NB4 (cell line): ENCODE results near the gene GALNS.

Source experiments
- DNase-seq: peaks from one replicate; pipeline ENCODE4 v3.0.0; 2010; ENCODE audit warnings: low read depth
- H3K4me3 ChIP-seq: one replicate; pipeline ENCODE4 v1.5.1; 2011; ENCODE audit warnings: mild to moderate bottlenecking, low read depth, low read length, moderate library complexity
- MYC ChIP-seq: IDR thresholded peaks from 2 replicates; pipeline ENCODE4 v1.6.1; 2011; ENCODE audit warnings: low read depth, low read length
- POLR2A ChIP-seq: IDR thresholded peaks from 2 replicates; pipeline ENCODE4 v1.6.1; 2011; ENCODE audit warnings: mild to moderate bottlenecking; ENCODE audit not compliant: insufficient read length; ENCODE audit errors: extremely low read depth
- TF ChIP-seq, protein P1 (sequence below): IDR thresholded peaks from one replicate; pipeline ENCODE4 v1.5.1; 2012; ENCODE audit warnings: low read depth, low read length
- TF ChIP-seq, protein P2 (sequence below): IDR thresholded peaks from 2 replicates; pipeline ENCODE4 v1.6.1; 2011; ENCODE audit warnings: low read depth, low read length

The GALNS gene

DNA sequence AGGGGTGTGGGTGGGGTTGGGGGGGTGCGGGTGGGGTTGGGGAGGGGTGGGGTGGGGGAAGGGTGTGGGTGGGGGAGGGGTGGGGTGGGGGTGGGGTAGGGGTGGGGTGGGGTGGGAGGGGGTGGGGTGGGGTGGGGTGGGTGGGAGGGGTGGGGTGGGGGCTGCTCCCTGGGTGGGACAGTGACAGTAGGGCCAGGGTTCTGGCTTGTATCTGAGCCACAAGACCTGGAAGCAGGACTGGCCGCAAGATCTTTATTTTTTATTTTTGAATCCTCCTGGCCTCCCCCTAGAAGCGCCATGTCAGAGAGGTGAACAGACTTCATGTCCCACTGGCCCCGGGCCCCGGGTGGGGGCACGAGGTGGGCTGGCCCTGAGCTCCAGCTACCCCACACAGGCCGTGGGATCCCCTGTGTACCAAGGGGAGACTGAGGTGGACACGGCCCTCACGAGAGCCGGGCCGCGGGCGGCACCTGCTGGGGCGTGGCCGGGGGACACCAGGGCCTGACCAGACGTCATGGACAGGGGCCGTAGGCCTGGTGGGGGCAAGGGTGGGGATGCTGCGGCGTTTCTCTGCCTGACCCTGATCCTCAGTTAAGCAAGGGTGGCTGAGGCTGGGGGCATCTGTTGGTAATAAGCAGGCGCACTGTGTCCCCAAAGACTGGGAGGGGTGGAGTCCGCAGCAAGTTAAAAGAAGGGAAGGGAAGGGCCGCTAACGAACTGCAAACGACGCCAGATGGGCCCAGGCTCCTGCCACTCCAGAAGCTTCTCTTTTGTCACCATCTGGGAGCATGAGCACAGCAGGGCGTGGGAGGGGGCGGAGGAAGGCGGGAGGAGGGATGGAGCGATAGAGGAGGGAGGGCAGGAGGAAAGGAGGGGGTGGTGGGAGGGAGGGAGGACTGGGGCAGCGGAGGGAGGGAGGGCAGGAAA lies 32.0 kb upstream of the GALNS start:
- no peak overlapping the region for H3K4me3 ChIP-seq
- peak; percentile 37 for DNase-seq
- TF ChIP-seq, protein P1, sequence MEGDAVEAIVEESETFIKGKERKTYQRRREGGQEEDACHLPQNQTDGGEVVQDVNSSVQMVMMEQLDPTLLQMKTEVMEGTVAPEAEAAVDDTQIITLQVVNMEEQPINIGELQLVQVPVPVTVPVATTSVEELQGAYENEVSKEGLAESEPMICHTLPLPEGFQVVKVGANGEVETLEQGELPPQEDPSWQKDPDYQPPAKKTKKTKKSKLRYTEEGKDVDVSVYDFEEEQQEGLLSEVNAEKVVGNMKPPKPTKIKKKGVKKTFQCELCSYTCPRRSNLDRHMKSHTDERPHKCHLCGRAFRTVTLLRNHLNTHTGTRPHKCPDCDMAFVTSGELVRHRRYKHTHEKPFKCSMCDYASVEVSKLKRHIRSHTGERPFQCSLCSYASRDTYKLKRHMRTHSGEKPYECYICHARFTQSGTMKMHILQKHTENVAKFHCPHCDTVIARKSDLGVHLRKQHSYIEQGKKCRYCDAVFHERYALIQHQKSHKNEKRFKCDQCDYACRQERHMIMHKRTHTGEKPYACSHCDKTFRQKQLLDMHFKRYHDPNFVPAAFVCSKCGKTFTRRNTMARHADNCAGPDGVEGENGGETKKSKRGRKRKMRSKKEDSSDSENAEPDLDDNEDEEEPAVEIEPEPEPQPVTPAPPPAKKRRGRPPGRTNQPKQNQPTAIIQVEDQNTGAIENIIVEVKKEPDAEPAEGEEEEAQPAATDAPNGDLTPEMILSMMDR = no peak
- TF ChIP-seq MYC (no peak), POLR2A (no peak)
- TF ChIP-seq, protein P2, sequence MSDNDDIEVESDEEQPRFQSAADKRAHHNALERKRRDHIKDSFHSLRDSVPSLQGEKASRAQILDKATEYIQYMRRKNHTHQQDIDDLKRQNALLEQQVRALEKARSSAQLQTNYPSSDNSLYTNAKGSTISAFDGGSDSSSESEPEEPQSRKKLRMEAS = no peak

DNA sequence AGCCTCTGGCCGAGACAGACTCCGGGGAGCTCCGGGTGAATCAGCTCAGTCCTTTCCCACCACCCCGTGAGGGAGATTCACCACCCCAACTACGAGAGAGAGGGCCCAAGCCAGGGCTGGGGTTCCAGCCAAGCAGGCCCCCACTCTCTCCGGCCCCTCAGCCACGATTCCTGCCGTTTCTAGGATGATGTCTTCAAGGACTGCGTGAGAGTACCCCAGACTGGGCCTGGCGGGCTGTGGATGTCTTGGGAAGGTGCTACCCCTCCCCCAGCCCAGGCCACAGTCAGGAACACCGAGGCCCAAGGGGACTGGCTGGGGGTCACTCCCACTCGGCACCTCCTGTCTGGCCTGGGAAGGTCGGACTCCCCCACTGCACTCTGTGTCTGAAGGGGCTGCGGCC lies 31.3 kb upstream of the GALNS start:
- no peak for TF ChIP-seq POLR2A
- TF ChIP-seq MYC = no peak
- TF ChIP-seq, protein P2 = no peak
- TF ChIP-seq, protein P1 = no peak
- no peak overlapping the region for H3K4me3 ChIP-seq
- DNase-seq = no peak

DNA sequence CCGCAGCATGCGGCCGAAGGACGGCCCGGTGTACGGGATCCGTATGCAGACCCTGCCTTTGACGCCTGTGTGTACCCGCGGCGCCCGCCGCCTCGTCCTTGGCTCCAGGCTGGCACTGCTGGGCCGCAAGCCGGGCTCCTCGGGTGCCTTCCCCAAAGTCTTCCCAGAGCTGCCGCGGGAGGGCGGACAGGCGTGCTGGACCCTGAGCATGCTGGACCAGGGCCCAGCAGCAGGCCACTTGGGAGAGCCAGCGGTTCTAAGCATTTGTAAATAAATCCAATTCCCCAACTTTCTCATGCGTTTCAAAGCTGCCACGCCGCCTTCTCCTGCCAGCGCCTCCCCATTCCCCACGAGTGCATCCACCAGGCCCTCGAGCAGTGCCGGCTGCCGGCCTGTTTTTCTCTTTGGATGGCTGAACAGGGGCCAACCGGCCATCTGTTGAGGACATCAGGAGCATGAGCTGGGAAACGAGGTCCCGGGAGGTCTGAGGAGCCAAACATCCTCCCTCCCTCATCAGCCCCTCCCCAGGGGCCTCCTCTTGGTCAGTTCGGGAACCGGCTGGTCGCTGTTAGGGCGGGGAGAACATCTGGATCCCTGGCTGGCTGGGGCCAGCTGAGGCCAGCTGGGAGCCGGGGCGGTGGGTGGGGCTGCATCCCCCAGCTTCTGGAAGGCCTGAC lies 30.2 kb upstream of the GALNS start:
- TF ChIP-seq, protein P2 = no peak
- TF ChIP-seq MYC (no peak), POLR2A (no peak)
- TF ChIP-seq, protein P1 = no peak
- no peak overlapping the region for H3K4me3 ChIP-seq
- DNase-seq = no peak

DNA sequence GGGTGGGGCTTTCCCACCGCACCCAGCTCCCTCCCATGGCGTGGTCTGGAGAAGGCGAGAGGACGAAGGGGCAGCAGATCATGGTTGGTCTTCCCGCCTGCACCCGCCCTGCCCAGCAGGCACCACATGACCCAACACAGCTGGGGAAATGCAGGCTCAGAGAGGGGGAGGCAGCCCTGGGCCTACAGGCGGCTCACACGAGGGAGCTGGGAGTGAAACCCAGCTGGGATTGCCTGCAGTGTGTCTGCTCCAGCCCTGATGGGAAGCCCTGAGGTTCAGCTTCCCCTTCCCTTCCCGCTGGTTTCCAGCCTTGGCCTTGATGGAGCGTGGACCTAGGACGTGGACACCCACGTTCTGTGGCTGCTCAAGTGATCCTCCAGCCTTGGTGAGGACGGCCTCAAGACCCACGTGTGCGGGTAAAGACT lies 29.7 kb upstream of the GALNS start:
- no peak overlapping the region for H3K4me3 ChIP-seq
- TF ChIP-seq POLR2A (no peak), MYC (no peak)
- TF ChIP-seq, protein P2 = no peak
- TF ChIP-seq, protein P1 = no peak
- DNase-seq = no peak

DNA sequence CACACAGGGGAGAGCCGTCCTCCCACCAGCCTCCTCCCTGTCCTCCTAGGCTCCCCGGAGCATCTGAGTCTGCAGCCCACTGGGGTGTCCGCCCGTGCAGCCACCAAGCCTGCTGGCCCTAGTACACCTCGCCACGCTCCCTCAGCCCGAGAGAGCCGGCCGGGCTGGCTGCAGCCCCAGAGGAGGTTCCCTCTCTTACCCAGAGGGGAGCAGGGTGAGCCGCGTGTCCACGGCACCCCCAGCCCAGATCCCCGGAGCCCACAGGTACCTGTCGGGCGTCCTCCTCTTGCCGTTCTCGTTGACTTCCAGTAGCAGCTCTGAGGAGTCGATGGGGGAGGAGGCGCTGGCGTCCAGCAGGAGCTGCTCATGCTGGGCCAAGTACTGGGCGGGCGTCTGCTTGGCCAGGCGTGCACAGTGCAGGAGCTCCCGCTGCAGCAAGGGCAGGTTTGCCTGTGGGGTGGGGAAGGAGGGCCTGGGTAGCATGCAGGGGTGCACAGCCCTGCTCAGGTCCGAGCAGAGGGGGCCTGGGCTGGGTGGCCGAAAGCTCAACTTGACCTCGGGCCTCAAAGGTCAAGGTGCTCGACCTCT lies 29.0 kb upstream of the GALNS start:
- DNase-seq = no peak
- TF ChIP-seq POLR2A = no peak
- TF ChIP-seq, protein P1 = no peak
- TF ChIP-seq, protein P2 = no peak
- TF ChIP-seq MYC = no peak
- no peak overlapping the region for H3K4me3 ChIP-seq
